D721Med (cell line): ENCODE measurements around the gene RGS9BP.

Experiments used
- DNase-seq: peaks from one replicate; pipeline ENCODE4 v3.0.0; 2011; ENCODE audit warnings: low spot score; ENCODE audit not compliant: insufficient read length
- FAIRE-seq: peaks from 2 replicates; lab custom pipeline; 2011; peaks lifted over from hg19 to GRCh38; lab: Jason Lieb, UNC
- CTCF ChIP-seq: IDR thresholded peaks from 2 replicates; pipeline ENCODE4 v1.5.1; 2012; ENCODE audit warnings: mild to moderate bottlenecking, control low read depth; ENCODE audit not compliant: insufficient read depth; ENCODE audit errors: missing control alignments

RGS9BP gene

GRCh38 chr19:32671883-32672593 is 3.6 kb upstream of the RGS9BP start:
- FAIRE-seq, result no peak
- TF ChIP-seq CTCF, result no peak
- no peak for DNase-seq

- DNase-seq, result no peak
- FAIRE-seq, result no peak
- TF ChIP-seq CTCF, result no peak
Observed at GRCh38 chr19:32672841-32673240, 2.8 kb upstream of the RGS9BP start.

- DNase-seq, result no peak
- FAIRE-seq, result no peak
Observed at GRCh38 chr19:32673573-32673972, 2.1 kb upstream of the RGS9BP start.

GRCh38 chr19:32674153-32674930 is 1.3 kb upstream of the RGS9BP start:
- no peak for TF ChIP-seq CTCF
- DNase-seq (no peak), FAIRE-seq (no peak)

More at GRCh38 chr19:32673573-32673972, 2.1 kb upstream of the RGS9BP start:
- TF ChIP-seq CTCF, result no peak

- DNase-seq (peak; percentile 61), FAIRE-seq (no peak)
- TF ChIP-seq CTCF, result no peak
Observed at GRCh38 chr19:32674931-32675719, 523 bp upstream of the RGS9BP start, which contains the start of gene ANKRD27. TSS of gene ANKRD27 (minus strand) at chr19:32675180. CDS start at chr19:32659015, 16,165 bp downstream.

- FAIRE-seq, result no peak
- no peak for DNase-seq
- TF ChIP-seq CTCF, result no peak
Observed at GRCh38 chr19:32676186-32676894, 692 bp downstream of the RGS9BP start.
